Glutamatergic neuron (in vitro differentiated cells): ENCODE results near the gene MARCO. TPM values are rescaled to one million over a fixed set of nuclear protein-coding genes. Genes with fewer than 3 reads are reported as not detected.
"Not testable (repeated sequence)": the region's sequence is repeated elsewhere in the genome, so short reads cannot be mapped to it uniquely, and the experiment has no call there.

Experiments used
- DNase-seq: peaks from one replicate; pipeline ENCODE4 v3.0.0; 2022
- H3K27ac Mint-ChIP-seq: one replicate; pipeline ENCODE4 v1.8.0; 2020; ENCODE audit warnings: mild to moderate bottlenecking, mixed read lengths, inconsistent platforms; ENCODE audit not compliant: unreplicated experiment
- H3K27me3 Mint-ChIP-seq: one replicate; pipeline ENCODE4 v1.8.0; 2020; ENCODE audit warnings: mild to moderate bottlenecking, moderate library complexity, mixed read lengths, inconsistent platforms; ENCODE audit not compliant: unreplicated experiment
- H3K36me3 Mint-ChIP-seq: one replicate; pipeline ENCODE4 v1.8.0; 2020; ENCODE audit warnings: mild to moderate bottlenecking, mixed read lengths, inconsistent platforms; ENCODE audit not compliant: unreplicated experiment
- H3K4me1 Mint-ChIP-seq: one replicate; pipeline ENCODE4 v1.8.0; 2020; ENCODE audit warnings: mild to moderate bottlenecking, low read depth, mixed read lengths, inconsistent platforms; ENCODE audit not compliant: unreplicated experiment
- H3K4me3 Mint-ChIP-seq: one replicate; pipeline ENCODE4 v1.8.0; 2020; ENCODE audit warnings: mild to moderate bottlenecking, mixed read lengths, inconsistent platforms; ENCODE audit not compliant: unreplicated experiment
- H3K9me3 Mint-ChIP-seq: one replicate; pipeline ENCODE4 v1.8.0; 2020; ENCODE audit warnings: mild to moderate bottlenecking, moderate library complexity, mixed read lengths, inconsistent platforms; ENCODE audit not compliant: unreplicated experiment
- CTCF ChIP-seq: fragments of 200-600 bp; sonication (generic); IDR thresholded peaks from one replicate; pipeline ENCODE4 v1.5.0; 2021; ENCODE audit not compliant: partially characterized antibody, unreplicated experiment
- total RNA-seq: library from RNA; stranded (reverse); fragmentation: NEBNext Ultra II Directional; extraction: Animal tissue kit (Norgen Biotek cat#: 25700); gene quantifications from one replicate; pipeline ENCODE4 v1.2.1, GENCODE V29; 2021; ENCODE audit not compliant: unreplicated experiment

The MARCO gene
- total RNA-seq, 1 donor from 2014 or later = not detected

DNA sequence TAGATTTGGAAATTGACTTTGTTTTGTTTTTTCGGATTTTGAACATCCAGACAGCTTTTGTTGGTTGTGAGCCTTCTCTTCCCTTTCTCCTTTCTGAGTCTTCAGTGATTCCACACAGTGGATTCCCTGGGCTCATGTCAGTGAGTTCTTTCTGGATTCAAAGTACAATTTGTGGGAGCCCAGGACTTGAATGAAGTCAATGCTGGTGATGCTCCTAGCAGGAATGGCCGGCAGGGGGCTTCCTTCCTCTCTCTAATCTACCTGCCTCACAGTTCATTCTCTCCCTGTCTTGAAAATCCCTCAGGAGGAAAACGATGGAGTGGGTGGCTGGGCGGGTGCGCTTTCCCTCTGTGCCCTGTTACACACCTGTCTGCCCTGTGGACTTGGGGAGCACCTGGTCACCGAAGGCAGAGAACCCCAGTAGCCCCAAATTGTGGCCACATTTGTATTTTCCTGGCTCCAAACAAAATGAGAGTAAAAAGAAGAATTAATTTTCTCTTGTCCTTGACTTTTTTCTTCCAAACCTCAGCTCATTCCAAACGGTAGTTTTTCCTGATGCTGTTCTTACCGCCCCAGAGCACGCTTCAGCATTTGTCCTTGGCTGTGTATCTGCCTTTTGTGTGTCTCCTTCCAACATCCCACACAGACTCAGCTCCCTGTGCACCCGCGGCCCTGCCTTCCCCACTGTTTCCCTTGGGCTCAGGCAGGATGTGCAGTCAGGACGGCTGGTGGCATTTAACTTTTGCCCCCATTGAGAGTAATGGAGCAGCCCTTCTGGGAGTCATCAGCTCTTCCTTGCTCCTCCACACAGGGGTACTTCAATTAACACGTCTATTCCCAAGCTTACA, 86.6 kb downstream of the MARCO start:
- no peaks in the 10 kb centered on the region for H3K9me3 Mint-ChIP-seq
- peak; percentile 47 for DNase-seq
- no peak overlapping the region for H3K27ac Mint-ChIP-seq
- peak; percentile 49 for TF ChIP-seq CTCF
- no peaks in the 10 kb centered on the region for H3K36me3 Mint-ChIP-seq
- no peaks in the 10 kb centered on the region for H3K4me1 Mint-ChIP-seq
- no peaks in the 10 kb centered on the region for H3K27me3 Mint-ChIP-seq
- no peak overlapping the region for H3K4me3 Mint-ChIP-seq

DNA sequence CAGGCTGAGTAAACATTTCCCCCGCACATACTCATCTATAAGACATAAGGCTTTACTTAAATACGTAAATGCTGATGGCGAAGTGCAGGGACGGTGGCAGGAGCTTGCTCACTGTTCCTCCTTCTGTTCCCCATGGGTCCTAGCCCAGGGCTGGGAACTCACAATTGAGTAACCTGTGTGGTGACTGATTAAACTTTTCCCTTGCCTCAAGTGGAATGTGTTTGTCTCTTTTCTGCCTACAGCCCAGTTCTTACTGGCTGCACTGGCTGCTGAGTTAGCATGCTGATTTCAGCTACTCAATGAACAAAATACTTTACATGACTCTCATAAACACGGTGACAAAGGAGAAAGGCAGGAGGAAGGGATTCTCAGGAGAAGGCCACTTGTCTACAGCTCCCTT, 87.3 kb downstream of the MARCO start:
- Mint-ChIP-seq H3K4me1 (no peaks in the 10 kb centered on the region), H3K4me3 (no peak overlapping the region), H3K27ac (no peak overlapping the region), H3K36me3 (no peaks in the 10 kb centered on the region), H3K9me3 (no peaks in the 10 kb centered on the region), H3K27me3 (no peaks in the 10 kb centered on the region)
- no peak for TF ChIP-seq CTCF
- DNase-seq = no peak

GRCh38 chr2:119037922-119038321, 95.9 kb downstream of the MARCO start:
- H3K36me3 Mint-ChIP-seq, DNase-seq, H3K27me3 Mint-ChIP-seq, H3K27ac Mint-ChIP-seq, H3K9me3 Mint-ChIP-seq, H3K4me1 Mint-ChIP-seq, H3K4me3 Mint-ChIP-seq: not testable (repeated sequence)

DNA sequence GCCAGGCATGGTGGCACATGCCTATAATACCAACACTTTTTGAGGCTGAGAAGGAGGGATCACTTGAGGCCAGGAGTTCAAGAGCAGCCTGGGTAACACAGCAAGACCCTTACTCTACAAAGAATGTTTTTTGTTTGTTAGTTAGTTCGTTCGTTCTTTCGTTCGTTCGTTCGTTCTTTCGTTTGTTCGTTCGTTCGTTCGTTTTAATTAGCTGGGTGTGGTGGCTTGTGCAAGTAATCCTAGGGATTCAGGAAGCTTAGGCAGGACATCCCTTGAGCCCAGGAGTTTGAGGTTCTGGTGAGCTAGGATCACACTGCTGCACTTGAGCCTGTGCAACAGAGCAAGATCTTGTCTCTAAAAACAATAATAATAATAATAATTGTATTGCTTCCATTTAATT, 98.7 kb downstream of the MARCO start:
- H3K4me3 Mint-ChIP-seq = no peak overlapping the region
- H3K4me1 Mint-ChIP-seq = no peaks in the 10 kb centered on the region
- no peak for TF ChIP-seq CTCF
- H3K27ac Mint-ChIP-seq = no peak overlapping the region
- no peak for DNase-seq
- H3K36me3 Mint-ChIP-seq = no peaks in the 10 kb centered on the region
- no peaks in the 10 kb centered on the region for H3K27me3 Mint-ChIP-seq
- H3K9me3 Mint-ChIP-seq = no peaks in the 10 kb centered on the region

Other genes with a start within 250 kb of the MARCO start
- gene EN1, start 94.5 kb upstream of the MARCO start, total RNA-seq = 0.39 TPM
- gene C1QL2, start 216.6 kb downstream of the MARCO start, total RNA-seq = not detected